H1 (cell line): ENCODE results near the gene CDH22. TPM values are rescaled to one million over a fixed set of nuclear protein-coding genes. Genes with fewer than 3 reads are reported as not detected.

Experiments
- CTCF ChIA-PET: fragments of 300-600 bp; sonication (Branson Sonifier 250); formaldehyde crosslinking; loops from one replicate; lab custom pipeline; 2021; ENCODE audit not compliant: partially characterized antibody; lab: Charles Lee
- POLR2A ChIA-PET: fragments of 300-600 bp; sonication (Branson Sonifier 250); formaldehyde crosslinking; loops from one replicate; lab custom pipeline; 2021; ENCODE audit warnings: inconsistent platforms; ENCODE audit not compliant: partially characterized antibody; lab: Charles Lee
- DNase-seq, 2 experiments: peaks; one replicate each; pipeline versions ENCODE4 v3.0.0 to v3.0.0-alpha.2; 2010 to 2022; ENCODE audit warnings: low spot score in 2 of 2, low read depth in 1 of 2, mixed read lengths in 1 of 2
- FAIRE-seq: peaks from 2 replicates; lab custom pipeline; 2011; peaks lifted over from hg19 to GRCh38; lab: Jason Lieb, UNC
- H2AFZ ChIP-seq: 2 replicates; pipeline ENCODE4 v1.8.1; 2012; ENCODE audit warnings: low read length, inconsistent platforms
- H2AK5ac ChIP-seq: 2 replicates; pipeline ENCODE4 v1.6.1; 2013; ENCODE audit warnings: low read depth, low read length
- H2BK120ac ChIP-seq: replicated peaks from 2 replicates; pipeline ENCODE3; 2013; ENCODE audit warnings: low read depth, low read length, inconsistent platforms
- H2BK12ac ChIP-seq: 2 replicates; pipeline ENCODE4 v1.6.1; 2013; ENCODE audit warnings: low read depth, low read length
- H2BK15ac ChIP-seq: 2 replicates; pipeline ENCODE4 v1.6.1; 2013; ENCODE audit warnings: low read length
- H2BK20ac ChIP-seq: 2 replicates; pipeline ENCODE4 v1.6.1; 2013; ENCODE audit warnings: low read length
- H2BK5ac ChIP-seq: 2 replicates; pipeline ENCODE4 v1.6.1; 2013; ENCODE audit warnings: low read depth, low read length
- H3K14ac ChIP-seq: 2 replicates; pipeline ENCODE4 v1.6.1; 2013; ENCODE audit warnings: inconsistent platforms; ENCODE audit not compliant: insufficient read length
- H3K18ac ChIP-seq: 2 replicates; pipeline ENCODE4 v1.6.1; 2013; ENCODE audit warnings: low read length; ENCODE audit errors: extremely low read depth
- H3K23ac ChIP-seq: 2 replicates; pipeline ENCODE4 v1.6.1; 2013; ENCODE audit warnings: inconsistent platforms; ENCODE audit not compliant: insufficient read length
- H3K23me2 ChIP-seq: 2 replicates; pipeline ENCODE4 v1.6.1; 2013; ENCODE audit warnings: low read depth, low read length
- H3K27ac ChIP-seq: 2 replicates; pipeline ENCODE4 v1.6.1; 2011; ENCODE audit warnings: low read depth, low read length, inconsistent platforms
- H3K27me3 ChIP-seq, 4 experiments: replicated peaks in 1 of 4; 1 replicate in 1 of 4; 2 replicates in 3 of 4; pipeline versions ENCODE4 v1.6.1 to v1.8.1; 2011 to 2013; ENCODE audit warnings: low read length in 3 of 4, mild to moderate bottlenecking in 3 of 4, inconsistent platforms in 2 of 4, mixed read lengths in 2 of 4, moderate library complexity in 1 of 4; ENCODE audit not compliant: control insufficient read depth in 3 of 4, insufficient read depth in 3 of 4; ENCODE audit errors: extremely low read depth in 1 of 4
- H3K36me3 ChIP-seq, 4 experiments: 2 replicates each; pipeline versions ENCODE4 v1.6.1 to v1.8.1; 2011 to 2013; ENCODE audit warnings: mild to moderate bottlenecking in 4 of 4, low read length in 3 of 4, moderate library complexity in 2 of 4, control low read depth in 1 of 4, inconsistent platforms in 1 of 4; ENCODE audit not compliant: insufficient read depth in 4 of 4, control insufficient read depth in 2 of 4
- H3K4ac ChIP-seq: replicated peaks from 2 replicates; pipeline ENCODE3; 2013; ENCODE audit warnings: low read length, low read depth, mixed read lengths, inconsistent platforms; ENCODE audit not compliant: insufficient read length
- H3K4me1 ChIP-seq, 4 experiments: replicated peaks in 1 of 4; 1 replicate in 1 of 4; 2 replicates in 3 of 4; pipeline versions ENCODE4 v1.6.1 to v1.8.1; 2011 to 2013; ENCODE audit warnings: low read length in 3 of 4, inconsistent platforms in 2 of 4, mixed read lengths in 1 of 4; ENCODE audit not compliant: insufficient read depth in 4 of 4, control insufficient read depth in 3 of 4
- H3K4me2 ChIP-seq, 2 experiments: 2 replicates each; pipeline versions ENCODE4 v1.6.1 to v1.8.1; 2011 to 2013; ENCODE audit warnings: low read depth in 2 of 2, low read length in 2 of 2, control low read depth in 1 of 2, inconsistent platforms in 1 of 2, mild to moderate bottlenecking in 1 of 2; ENCODE audit not compliant: insufficient read depth in 1 of 2
- H3K4me3 ChIP-seq, 4 experiments: fragments of 200-600, 300-600 bp in 1 of 4; sonication (generic), shearing (Covaris generic), sonication (Bioruptor Twin) in 1 of 4; 2 replicates each; pipeline versions ENCODE4 v1.5.1 to v1.8.1; 2011 to 2016; ENCODE audit warnings: low read length in 4 of 4, low read depth in 3 of 4, control low read depth in 2 of 4, inconsistent platforms in 2 of 4, mild to moderate bottlenecking in 2 of 4, mixed read lengths in 1 of 4, moderate library complexity in 1 of 4; ENCODE audit not compliant: insufficient read depth in 2 of 4; ENCODE audit errors: extremely low read depth in 1 of 4
- H3K56ac ChIP-seq: replicated peaks from 2 replicates; pipeline ENCODE3; 2013; ENCODE audit warnings: low read depth, mild to moderate bottlenecking, mixed read lengths, low read length, inconsistent platforms; ENCODE audit not compliant: insufficient read length
- H3K79me1 ChIP-seq: 2 replicates; pipeline ENCODE4 v1.6.1; 2013; ENCODE audit warnings: low read depth, low read length, control low read depth
- H3K79me2 ChIP-seq, 2 experiments: 2 replicates each; pipeline versions ENCODE4 v1.6.1 to v1.8.1; 2012 to 2013; ENCODE audit warnings: low read length in 2 of 2, mild to moderate bottlenecking in 2 of 2, inconsistent platforms in 1 of 2; ENCODE audit not compliant: insufficient read depth in 2 of 2, control insufficient read depth in 1 of 2
- H3K9ac ChIP-seq, 4 experiments: replicated peaks in 1 of 4; 1 replicate in 1 of 4; 2 replicates in 3 of 4; pipeline versions ENCODE4 v1.6.1 to v1.8.1; 2011 to 2013; ENCODE audit warnings: low read depth in 3 of 4, low read length in 3 of 4, control low read depth in 2 of 4, mild to moderate bottlenecking in 2 of 4, moderate library complexity in 2 of 4, inconsistent platforms in 1 of 4; ENCODE audit errors: extremely low read depth in 1 of 4
- H3K9me3 ChIP-seq, 2 experiments: 2 replicates each; pipeline versions ENCODE4 v1.6.1 to v1.8.1; 2012 to 2013; ENCODE audit warnings: mild to moderate bottlenecking in 2 of 2, moderate library complexity in 2 of 2, control low read depth in 1 of 2, inconsistent platforms in 1 of 2, low read depth in 1 of 2, low read length in 1 of 2, mixed read lengths in 1 of 2; ENCODE audit not compliant: insufficient read depth in 2 of 2
- H4K20me1 ChIP-seq, 2 experiments: replicated peaks in 1 of 2; 2 replicates each; pipeline versions ENCODE3 to v1.8.1; 2011 to 2013; ENCODE audit warnings: inconsistent platforms in 2 of 2, low read length in 2 of 2, mild to moderate bottlenecking in 1 of 2; ENCODE audit not compliant: insufficient read depth in 2 of 2, control insufficient read depth in 1 of 2
- H4K5ac ChIP-seq: 2 replicates; pipeline ENCODE4 v1.6.1; 2013; ENCODE audit warnings: low read length, low read depth, mixed read lengths, inconsistent platforms; ENCODE audit not compliant: insufficient read length
- H4K8ac ChIP-seq: 2 replicates; pipeline ENCODE4 v1.8.0; 2013; ENCODE audit warnings: mild to moderate bottlenecking, moderate library complexity, low read length, inconsistent platforms; ENCODE audit not compliant: insufficient read depth; ENCODE audit errors: extremely low read depth
- H4K91ac ChIP-seq: replicated peaks from 2 replicates; pipeline ENCODE3; 2013; ENCODE audit warnings: low read length, mixed read lengths, inconsistent platforms; ENCODE audit not compliant: insufficient read length
- EZH2 ChIP-seq: fragments of 200-600 bp; sonication (generic); IDR thresholded peaks from 2 replicates; pipeline ENCODE4 v1.7.1; 2012; ENCODE audit warnings: low read depth, mild to moderate bottlenecking, moderate library complexity, low read length, inconsistent platforms; ENCODE audit not compliant: severe bottlenecking
- KDM1A ChIP-seq: fragments of 200-600, 300-600 bp; sonication (generic); IDR thresholded peaks from 2 replicates; pipeline ENCODE4 v1.7.1; 2016; ENCODE audit warnings: mild to moderate bottlenecking, low read length, borderline replicate concordance
- WGBS, 2 experiments: shearing (Covaris generic) in 1 of 2; methylation state at CpG; one replicate each; pipeline versions ENCODE4 v1.1.6 to v1.1.7; 2013 to 2015; ENCODE audit warnings: low lambda C conversion rate in 2 of 2, mixed read lengths in 2 of 2, inconsistent platforms in 1 of 2, low coverage in 1 of 2, missing lambda C conversion rate in 1 of 2; ENCODE audit not compliant: insufficient replicate concordance in 2 of 2, insufficient coverage in 1 of 2, insufficient read length in 1 of 2; ENCODE audit errors: extremely low coverage in 1 of 2, missing lambda C conversion rate in 1 of 2; 5-methylcytosine and 5-hydroxymethylcytosine counted together
- polyA plus RNA-seq, 7 experiments: library from polyadenylated mRNA; depleted of rRNA in 3 of 7; stranded (reverse) in 5 of 7; unstranded in 2 of 7; fragments of >200 nt in 5 of 7; fragments of 200-250 nt in 2 of 7; gene quantifications; 1 replicate in 5 of 7; 2 replicates in 1 of 7; 4 replicates in 1 of 7; pipeline versions ENCODE4 v1.2.1 to v1.2.3, GENCODE V29; 2011 to 2013; ENCODE audit warnings: missing spikeins in 2 of 7, mixed read lengths in 2 of 7
- total RNA-seq: library from RNA; stranded (reverse); fragmentation: NEBNext Ultra II Directional; extraction: Animal tissue kit (Norgen Biotek cat#: 25700); gene quantifications from 2 replicates; pipeline ENCODE4 v1.2.1, GENCODE V29; 2021

Gene CDH22
- total and polyA plus RNA-seq, 2 of the 8 experiments (the other 6 are each of a cell fraction or from before 2014, with no cell fraction given): 0.35 to 0.39 TPM

DNA sequence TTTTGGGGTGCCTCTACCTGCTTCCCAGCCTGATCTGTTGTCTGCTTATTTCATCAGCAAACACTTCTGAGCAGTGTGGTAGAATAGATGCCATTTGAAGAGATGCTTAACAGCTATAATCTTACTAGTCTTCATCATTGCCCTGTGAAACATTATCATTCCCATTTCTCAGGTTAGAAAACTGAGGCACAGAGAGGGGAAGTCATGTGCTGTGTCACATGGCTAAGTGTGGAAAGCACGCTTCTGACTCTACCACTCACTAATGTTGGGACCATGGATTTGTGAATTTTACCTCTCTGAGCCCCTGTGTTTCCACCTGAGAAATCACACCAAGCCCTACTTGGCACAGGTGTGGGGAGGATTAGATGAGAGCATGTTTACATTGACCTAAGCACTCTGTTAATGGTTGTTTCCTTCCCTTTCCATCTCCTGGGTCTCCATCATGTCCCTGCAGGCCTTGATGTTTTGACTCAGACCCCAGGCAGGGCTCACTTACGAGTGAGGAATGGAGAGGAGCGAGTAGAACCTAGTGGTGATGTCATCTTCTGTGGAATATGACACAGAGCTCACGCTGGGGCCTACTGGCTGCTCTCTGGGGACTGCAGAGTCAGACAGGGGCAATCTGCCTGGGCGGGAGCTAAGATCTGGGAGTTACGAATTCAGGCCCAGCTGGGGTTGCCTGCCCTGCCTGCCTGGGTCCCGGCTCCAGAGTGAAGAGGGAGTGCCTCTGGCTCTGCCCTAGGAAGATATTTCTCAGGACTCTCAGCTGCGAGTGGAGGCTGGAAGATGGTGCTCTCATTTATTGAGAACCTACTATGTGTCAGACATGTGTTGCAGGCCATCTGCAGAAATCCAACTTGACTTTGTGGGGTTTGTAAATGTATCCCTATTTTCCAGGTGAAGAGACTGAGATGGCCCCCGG, 64.3 kb downstream of the CDH22 start:
- TF ChIP-seq EZH2: no peak
- TF ChIP-seq KDM1A: 0 out of 2 replicates have a peak, but pooled peaks have one; percentile 44
- H3K4me3 ChIP-seq: no peak overlapping the region
- H3K79me1 ChIP-seq: no peaks in the 10 kb centered on the region
- ChIA-PET CTCF (interaction anchor here (1.0 to 1.3 kb wide), 4 partner anchors 33 to 141 kb away, joined by 3 to 4 read pairs (median 4); no protein-coding TSS in a partner anchor), POLR2A (no interaction called here)
- no peak overlapping the region for H3K4ac ChIP-seq
- H3K79me2 ChIP-seq: no peaks in the 10 kb centered on the region
- WGBS, 2 experiments: 73% methylated on average over 9 of the region's 9 CpGs; no CpG with 5 or more reads in 1 of the 2 experiments
- peaks cover 0 to 12% (median 5%) of the 10 kb centered on the region in 4 experiments; a peak in 5 of 7 replicates for H3K4me1 ChIP-seq
- H2BK15ac ChIP-seq: no peak overlapping the region
- no peak overlapping the region for H4K8ac ChIP-seq
- H3K56ac ChIP-seq: no peak overlapping the region
- no peak overlapping the region for H3K14ac ChIP-seq
- H3K23me2 ChIP-seq: no peaks in the 10 kb centered on the region
- H4K5ac ChIP-seq: no peak overlapping the region
- FAIRE-seq (no peak), DNase-seq (no peak)
- no peaks in the 10 kb centered on the region for H3K9me3 ChIP-seq
- H2BK12ac ChIP-seq: no peak overlapping the region
- no peak overlapping the region for H2BK5ac ChIP-seq
- H4K91ac ChIP-seq: no peak overlapping the region
- no peaks in the 10 kb centered on the region for H4K20me1 ChIP-seq
- H3K27me3 ChIP-seq: peaks cover 0 to 2% (median 1%) of the 10 kb centered on the region in 4 experiments; a peak in 1 of 7 replicates
- no peak overlapping the region for H2BK120ac ChIP-seq
- H3K4me2 ChIP-seq: no peak overlapping the region
- no peak overlapping the region for H2BK20ac ChIP-seq
- no peak overlapping the region for H3K27ac ChIP-seq
- no peak overlapping the region for H3K23ac ChIP-seq
- H2AK5ac ChIP-seq: no peak overlapping the region
- no peak overlapping the region for H3K9ac ChIP-seq
- no peak overlapping the region for H3K18ac ChIP-seq
- no peaks in the 10 kb centered on the region for H3K36me3 ChIP-seq
- H2AFZ ChIP-seq: no peak overlapping the region
